LNCAP (cell line): ENCODE results near the gene SLC1A7.

Experiments used
- TF ChIP-seq, protein P1 (sequence below): fragments of 450-650 bp; IDR thresholded peaks from 2 replicates; pipeline ENCODE4 v1.5.1; 2017; ENCODE audit warnings: mild to moderate bottlenecking

Gene SLC1A7

GRCh38 chr1:53111693-53112092 lies 30.7 kb downstream of the SLC1A7 start:
- TF ChIP-seq, protein P1, sequence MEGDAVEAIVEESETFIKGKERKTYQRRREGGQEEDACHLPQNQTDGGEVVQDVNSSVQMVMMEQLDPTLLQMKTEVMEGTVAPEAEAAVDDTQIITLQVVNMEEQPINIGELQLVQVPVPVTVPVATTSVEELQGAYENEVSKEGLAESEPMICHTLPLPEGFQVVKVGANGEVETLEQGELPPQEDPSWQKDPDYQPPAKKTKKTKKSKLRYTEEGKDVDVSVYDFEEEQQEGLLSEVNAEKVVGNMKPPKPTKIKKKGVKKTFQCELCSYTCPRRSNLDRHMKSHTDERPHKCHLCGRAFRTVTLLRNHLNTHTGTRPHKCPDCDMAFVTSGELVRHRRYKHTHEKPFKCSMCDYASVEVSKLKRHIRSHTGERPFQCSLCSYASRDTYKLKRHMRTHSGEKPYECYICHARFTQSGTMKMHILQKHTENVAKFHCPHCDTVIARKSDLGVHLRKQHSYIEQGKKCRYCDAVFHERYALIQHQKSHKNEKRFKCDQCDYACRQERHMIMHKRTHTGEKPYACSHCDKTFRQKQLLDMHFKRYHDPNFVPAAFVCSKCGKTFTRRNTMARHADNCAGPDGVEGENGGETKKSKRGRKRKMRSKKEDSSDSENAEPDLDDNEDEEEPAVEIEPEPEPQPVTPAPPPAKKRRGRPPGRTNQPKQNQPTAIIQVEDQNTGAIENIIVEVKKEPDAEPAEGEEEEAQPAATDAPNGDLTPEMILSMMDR: no peak

GRCh38 chr1:53111073-53111556 lies 31.3 kb downstream of the SLC1A7 start:
- TF ChIP-seq, protein P1: no peak

- TF ChIP-seq, protein P1: no peak
Measured at GRCh38 chr1:53110370-53111072, 31.9 kb downstream of the SLC1A7 start.

GRCh38 chr1:53108646-53109580 lies 33.5 kb downstream of the SLC1A7 start:
- TF ChIP-seq, protein P1: no peak

- TF ChIP-seq, protein P1: no peak
Measured at GRCh38 chr1:53107570-53108322, 34.7 kb downstream of the SLC1A7 start.

- TF ChIP-seq, protein P1: no peak
Measured at GRCh38 chr1:53107090-53107489, 35.3 kb downstream of the SLC1A7 start.

DNA sequence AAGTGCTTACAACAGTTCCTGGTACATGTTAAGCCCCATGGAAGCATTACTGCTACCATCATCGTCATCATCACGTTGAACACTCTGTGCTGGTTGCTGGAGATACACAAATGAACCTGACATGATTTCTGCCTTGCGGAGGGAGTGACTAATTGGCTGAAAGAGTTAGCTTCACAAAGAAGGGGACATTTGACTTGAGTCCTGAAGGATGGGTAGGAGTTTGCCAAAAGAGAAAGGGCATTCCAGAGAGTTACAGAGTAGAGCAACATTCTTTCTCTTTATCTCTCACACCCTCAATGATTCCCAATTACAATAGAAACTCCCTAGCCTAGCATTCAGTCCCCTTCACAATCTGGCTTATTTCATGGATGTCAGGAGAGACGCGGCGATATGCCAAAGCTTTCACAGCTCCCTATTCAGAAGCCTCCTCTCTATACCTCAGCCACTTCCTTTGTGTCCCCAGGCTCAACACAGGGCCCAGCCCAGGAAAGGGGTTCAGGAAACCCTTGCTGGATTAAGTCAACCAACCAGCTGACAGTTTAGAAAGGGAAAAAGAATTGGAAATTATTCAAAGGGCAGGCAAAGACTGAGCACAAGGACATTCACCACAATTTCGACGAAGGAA lies 38.0 kb downstream of the SLC1A7 start:
- TF ChIP-seq, protein P1: no peak
